ENCODE results near the gene EDARADD.
A peak's percentile ranks its signal among the peaks of the same experiment; 100 is the strongest.

Gene EDARADD

DNA sequence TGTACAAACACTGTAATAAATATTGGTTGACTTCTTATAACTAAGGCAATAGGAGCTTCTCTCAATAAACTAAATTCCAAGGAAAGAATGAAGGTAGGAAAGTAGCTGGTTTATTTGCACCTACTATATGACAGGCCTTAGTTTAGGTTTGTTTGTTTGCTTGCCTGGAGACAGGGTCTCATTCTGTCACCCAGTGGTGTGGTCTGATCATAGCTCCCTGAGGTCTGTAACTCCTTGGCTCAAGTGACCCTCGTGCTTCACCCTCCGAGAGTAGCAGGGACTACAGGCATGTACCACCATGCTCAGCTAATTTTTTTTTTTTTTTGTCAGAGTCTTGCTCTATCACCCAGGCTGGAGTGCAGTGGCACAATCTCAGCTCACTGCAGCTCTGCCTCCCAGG lies 1.9 kb upstream of the EDARADD start:
- DNase-seq (ENCODE audit: low read depth in 2 of 3, low spot score in 1 of 3): no peak

DNA sequence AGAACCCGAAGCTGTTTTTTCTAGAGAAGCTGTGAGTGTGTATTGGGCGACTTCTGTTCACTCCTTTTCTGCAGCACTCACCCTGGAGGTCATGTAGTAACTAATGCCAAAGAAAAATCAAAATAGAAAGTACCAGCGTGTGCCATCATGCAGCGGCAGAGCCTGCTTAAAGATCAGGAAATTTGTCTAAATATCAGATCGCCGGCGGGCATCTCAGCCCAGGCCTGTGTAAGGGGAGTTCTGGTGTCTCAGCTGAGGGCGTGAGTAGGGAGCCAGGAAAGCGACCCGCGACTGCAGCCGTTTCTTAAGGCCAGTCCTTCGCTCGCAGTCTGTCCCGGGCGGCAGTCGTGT lies 768 bp downstream of the EDARADD start:
- no peak for DNase-seq (ENCODE audit: low read depth in 2 of 3, low spot score in 1 of 3)

DNA sequence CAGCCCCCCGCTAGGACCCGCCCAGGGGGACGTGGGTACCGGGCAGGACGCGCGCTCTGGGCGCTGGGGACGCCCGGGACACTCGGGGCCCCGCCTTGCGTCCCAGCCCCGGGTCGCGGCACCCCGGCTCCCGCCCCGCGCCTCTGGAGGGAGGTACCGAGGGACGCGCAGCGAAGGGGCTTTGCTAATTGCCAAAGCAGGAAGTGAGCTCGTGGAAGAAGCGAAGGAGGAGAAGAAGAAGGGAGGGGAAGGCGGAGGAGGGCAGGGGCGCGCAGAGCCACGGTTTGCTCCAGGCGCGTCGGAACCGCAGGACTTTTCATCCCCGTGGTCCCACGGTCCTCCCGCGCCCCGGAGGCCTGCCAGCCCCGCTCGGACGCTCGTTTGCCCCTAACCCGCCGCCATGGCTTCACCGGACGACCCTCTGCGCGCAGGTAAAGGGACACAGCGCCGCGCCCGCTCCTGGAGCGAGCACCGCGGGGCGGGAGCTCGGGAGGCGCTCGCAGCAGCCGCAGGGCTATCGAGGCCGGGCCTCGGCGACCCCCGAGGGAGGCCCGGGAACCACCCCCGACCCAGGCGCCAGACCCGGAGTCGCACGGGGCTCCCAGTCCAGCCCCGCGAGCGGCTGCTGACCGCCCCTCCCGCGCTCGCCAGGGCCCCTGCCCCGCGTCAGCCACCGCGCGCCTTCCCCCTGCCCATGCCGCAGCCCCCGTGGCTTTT lies 1.3 kb downstream of the EDARADD start:
- no peak for DNase-seq (ENCODE audit: low read depth in 2 of 3, low spot score in 1 of 3)

DNA sequence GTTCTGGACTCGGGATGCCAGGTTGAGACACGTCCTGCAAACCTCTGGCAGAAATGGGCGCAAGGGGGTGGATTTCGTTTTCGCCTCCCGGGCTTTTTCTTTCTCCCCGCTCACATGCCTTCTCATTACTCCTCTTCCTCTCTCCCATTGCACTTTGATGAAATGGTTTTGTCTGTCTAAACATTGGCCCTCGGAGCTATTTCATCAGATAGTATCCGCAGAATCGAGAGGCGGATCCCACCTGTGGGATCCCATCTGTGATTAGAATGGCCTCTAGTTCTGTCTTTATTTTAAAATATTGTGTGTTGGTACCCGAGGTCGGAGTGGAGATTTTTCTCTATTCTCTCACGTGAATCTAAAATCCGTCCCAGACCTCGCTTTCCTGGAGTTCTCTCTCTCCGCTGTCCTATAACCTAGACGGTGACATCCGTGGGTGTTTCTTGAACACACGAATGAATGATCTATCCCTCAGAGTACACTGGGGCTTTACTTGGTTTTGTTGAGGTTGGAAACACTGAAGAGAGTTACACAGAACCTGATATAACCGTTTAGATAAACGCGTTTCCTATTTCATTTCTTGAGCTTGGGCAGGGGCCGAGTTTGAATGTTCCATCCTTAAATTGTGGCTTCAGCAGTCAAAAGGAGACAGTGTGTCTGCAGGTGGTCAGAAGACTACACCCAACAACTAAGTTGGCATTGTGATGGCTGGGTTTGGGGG lies 2.0 kb downstream of the EDARADD start:
- peak in 1 of 3 donors; percentile 34 for DNase-seq (ENCODE audit: low read depth in 2 of 3, low spot score in 1 of 3)

DNA sequence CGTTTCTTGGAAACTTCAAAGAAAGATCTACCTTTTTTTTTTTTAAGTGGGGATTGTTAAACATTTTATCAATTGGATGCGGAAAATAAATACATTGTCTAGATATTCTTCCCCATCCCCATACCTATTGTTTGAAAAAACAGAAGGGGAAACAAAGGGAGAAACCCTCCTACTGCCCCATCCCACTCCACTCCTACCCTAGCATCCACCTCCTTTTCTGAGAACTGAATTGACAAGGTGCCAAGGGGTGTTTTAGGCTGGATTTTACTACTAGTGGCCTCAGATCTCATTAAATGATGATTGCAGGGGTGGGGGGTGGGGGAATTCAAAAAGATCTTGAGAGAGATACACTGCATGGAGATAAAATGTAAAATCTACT lies 2.6 kb downstream of the EDARADD start:
- DNase-seq (ENCODE audit: low read depth in 2 of 3, low spot score in 1 of 3): no peak

DNA sequence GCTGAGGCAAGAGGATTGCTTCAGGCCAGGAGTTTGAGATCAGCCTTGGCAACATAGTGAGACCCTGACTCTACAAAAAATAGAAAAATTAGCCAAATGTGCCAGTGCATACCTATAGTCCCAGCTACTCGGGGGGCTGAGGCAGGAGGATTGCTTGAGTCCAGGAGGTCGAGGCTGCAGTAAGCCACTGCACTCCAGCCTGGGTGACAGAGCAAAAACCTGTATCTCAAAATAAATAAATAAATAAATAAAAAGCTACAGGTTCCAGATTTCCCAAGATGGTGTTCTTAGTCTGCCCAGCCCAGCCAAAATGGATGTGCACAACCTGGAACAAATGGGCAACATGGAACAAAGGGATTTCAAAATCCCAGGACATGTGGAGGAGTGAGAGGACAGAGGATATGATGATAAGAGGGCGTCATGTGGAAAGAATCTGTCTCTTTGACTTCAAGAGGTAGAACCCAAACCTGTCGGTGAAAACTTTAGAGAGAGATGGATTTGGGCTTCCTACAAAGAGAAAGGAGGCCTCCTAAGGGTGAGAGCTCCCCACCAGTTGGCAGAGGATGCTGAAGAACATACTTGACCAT lies 3.2 kb downstream of the EDARADD start:
- no peak for DNase-seq (ENCODE audit: low read depth in 2 of 3, low spot score in 1 of 3)

DNA sequence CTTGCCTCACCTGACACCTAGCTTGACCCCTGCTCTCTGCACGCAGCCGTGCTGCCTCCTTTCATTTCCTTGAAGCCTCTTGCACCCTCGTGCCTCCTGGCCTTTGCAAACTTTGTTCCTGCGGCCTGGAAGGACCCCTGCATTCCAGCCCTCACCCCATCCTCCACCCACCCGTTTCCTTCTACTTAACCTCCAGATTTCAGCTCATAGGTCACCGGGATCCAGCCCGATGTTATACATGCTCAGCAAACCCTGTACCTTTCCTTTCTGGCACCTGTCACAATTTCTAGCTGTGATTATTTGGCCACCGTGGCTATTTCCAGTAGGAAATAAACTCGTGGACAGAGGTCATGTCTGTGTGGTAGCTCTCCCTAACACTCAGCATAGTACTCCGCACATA lies 4.5 kb downstream of the EDARADD start:
- no peak for DNase-seq (ENCODE audit: low read depth in 2 of 3, low spot score in 1 of 3)

DNA sequence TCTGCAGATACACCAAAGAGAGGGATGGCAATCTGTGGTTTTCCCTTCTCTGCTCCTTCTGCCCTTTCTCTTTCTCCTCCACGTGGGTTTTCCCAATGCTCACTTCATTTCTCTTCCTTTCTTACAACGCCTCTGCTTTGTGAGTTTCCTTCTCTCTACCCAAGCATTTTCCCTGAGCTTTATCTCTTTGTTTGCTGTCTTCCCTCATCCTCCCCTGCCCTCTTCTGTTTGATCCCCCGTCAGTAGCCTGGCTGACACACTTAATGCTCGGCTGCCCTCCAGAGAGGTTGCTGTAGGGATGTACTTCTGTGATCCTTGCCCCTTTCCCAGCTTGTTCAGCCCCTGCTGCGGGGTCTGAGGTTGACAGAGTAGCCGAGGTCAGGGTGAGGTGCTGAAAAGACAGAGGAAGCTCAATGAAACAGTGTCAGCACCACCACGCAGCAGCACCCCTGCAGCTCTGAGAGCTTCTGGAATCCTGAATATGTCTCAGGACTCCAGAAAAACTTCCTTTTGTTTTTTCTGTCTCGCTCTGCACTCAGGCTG lies 6.0 kb downstream of the EDARADD start:
- no peak for DNase-seq (ENCODE audit: low read depth in 2 of 3, low spot score in 1 of 3)

DNA sequence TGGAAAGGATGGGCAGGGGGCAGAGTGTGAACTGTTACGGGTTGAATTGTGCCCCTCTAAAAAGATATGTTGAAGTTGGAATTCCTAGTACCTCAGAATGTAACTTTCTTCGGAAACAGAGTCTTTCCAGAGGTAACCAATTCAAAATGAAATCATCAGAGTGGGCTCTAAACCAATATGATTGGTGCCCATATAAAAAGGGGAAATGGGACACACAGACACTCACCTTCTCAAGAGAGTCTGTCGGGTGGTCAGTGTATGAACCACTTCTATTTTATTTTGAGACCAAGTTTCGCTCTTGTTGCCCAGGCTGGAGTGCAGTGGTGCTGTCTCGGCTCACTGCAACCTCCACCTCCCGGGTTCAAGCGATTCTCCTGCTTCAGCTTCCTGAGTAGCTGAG lies 7.6 kb downstream of the EDARADD start:
- no peak for DNase-seq (ENCODE audit: low read depth in 2 of 3, low spot score in 1 of 3)

DNA sequence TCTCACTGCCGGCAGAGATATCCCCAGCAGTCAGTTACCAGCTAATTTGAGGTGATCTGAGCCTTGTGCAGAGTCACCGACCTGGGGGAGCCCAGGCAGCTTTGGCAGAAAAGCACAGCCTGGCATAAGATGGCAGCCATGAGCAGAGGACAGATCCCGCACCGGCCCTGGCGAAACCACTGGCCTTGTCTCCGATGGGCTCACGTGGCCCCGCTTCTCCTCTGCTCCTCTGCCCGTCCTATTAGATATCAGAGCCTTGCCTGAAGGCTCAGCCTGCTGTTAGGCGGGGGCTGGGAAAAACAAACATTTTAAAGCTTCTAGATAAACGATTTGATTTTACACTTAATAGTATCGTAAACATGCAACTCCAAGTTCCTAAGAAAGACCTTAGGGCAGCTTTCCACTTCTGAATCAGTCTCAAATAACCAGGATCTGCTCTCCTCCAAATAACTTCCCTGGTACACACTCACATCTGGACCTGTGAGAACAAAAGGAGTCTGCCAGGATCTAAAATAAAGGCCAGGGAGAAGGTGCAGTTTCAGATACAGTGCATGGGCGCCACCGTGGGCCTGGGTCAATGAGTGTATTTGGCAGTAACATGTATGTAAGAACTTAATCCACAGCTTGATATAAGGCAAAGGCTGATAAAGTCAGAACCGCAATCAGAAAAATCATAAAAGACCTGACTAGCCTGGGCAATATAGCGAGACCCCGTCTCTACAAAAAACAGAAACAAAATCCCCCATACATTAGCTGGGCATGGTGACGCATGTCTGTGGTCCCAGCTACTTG lies 10.0 kb downstream of the EDARADD start:
- DNase-seq (ENCODE audit: low read depth in 2 of 3, low spot score in 1 of 3): no peak

DNA sequence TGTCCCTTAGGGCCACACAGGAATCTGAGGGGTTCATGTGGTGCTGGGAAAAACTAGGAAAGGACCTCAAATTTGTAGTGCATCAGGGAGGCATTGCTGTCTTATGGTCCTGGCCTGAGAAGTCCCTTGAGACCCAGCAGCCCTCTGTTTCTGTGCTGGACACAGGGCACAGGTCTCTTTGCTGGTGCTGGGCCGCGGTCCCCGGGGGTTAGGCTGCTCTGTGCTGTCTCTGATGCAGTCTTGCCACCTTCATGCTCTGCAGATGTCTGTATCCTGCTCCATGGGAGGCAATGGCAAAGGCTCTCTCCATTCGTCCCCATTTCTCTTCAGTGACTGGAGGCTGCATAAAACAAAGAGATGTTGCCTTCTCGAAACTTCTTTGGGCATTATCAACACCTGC lies 13.0 kb downstream of the EDARADD start:
- DNase-seq (ENCODE audit: low read depth in 2 of 3, low spot score in 1 of 3): no peak

DNA sequence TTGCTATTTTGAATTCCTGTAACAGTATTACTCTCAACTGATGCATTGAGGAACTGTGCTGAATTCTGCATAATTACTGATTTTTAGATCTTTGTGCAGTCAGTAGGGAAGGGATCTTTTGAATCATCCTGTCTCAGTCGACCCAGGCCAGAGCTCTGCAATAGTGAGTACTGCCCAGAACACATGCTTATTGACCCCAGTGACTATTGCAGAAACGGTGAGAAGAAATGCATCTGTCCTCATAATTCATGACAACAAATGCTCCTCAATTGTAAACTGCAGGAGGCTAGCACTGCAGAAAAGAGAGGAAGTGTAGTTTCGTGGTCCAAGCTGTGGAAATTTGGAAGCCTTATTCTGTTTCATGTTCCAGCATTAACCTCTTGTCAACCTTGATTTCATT lies 19.6 kb downstream of the EDARADD start:
- no peak for DNase-seq (ENCODE audit: low read depth in 2 of 3, low spot score in 1 of 3)

DNA sequence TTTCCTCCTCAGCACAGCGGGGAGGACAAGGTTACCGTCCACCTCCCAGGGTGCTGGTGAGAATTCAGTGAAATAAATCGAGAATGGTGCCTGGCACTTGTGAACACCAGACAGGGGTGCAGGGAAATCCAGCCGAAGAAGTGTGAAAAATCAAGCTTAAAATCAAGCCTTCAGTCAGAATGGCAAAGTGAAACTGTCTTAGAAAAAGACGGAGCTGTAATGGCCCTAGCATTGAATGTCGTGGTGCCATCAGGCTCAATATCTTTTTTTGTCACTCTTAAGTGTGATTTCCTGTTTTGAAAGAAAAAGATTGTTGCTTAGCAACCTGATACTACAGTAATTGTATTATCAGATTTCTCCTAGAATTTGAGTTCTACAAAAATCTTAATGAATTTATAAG lies 22.1 kb downstream of the EDARADD start:
- no peak for DNase-seq (ENCODE audit: low read depth in 2 of 3, low spot score in 1 of 3)

DNA sequence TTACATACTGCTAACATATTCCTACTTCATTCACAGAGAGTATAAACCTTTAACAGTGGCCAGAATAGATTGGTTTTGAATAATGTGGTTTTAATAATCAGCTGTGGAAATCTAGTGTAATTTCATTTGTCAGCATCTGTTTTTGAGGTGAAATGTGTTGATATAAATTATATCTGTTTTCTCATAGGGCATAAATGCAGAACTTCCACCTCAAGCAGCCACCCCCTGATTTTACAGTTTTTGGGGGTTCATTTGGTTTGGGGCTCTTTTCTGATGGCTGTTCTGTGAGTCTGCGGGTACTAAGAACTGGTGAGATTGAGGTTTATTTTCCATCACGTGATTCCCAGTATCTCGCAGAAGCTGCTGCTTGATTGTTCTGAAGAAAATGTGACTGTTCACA lies 23.2 kb downstream of the EDARADD start:
- DNase-seq (ENCODE audit: low read depth in 2 of 3, low spot score in 1 of 3): no peak

DNA sequence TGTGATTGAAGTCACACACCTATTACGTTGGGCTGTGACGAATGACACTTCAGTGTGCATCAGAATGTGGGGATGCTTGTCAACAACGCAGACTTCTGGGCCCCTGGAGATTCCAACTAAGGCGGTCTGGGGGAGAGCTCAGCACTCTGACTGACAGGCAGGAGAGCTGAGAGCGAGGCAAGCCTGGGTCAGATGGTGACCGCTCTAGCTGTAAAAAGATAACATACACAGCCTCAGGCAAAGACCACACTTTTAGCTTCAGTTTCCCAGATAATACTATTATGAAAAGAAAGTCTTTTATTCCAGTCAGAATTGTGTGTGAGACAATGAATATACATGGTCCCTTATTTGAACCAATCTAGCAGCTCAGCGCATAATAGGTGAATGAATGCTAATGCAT lies 25.4 kb downstream of the EDARADD start:
- DNase-seq (ENCODE audit: low read depth in 2 of 3, low spot score in 1 of 3): no peak

DNA sequence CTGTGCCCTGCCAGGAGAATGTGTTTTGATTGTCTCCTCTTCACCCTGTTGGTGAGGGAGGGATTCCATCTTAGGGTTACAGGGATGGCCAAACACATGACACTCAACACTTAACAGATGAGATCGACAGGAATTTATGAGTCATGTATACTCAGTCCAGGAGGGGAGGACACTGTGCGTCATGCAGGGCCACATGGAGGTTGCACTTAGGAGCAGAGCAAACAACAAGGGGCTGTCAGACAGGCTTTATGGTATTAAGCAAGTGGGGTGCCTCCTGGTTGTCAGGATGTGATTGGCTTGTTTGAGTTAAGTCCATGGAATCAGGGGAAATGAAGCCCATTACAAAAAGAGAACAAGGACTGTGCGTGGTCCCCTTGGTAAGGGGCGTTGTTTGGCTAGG lies 26.9 kb downstream of the EDARADD start:
- no peak for DNase-seq (ENCODE audit: low read depth in 2 of 3, low spot score in 1 of 3)

DNA sequence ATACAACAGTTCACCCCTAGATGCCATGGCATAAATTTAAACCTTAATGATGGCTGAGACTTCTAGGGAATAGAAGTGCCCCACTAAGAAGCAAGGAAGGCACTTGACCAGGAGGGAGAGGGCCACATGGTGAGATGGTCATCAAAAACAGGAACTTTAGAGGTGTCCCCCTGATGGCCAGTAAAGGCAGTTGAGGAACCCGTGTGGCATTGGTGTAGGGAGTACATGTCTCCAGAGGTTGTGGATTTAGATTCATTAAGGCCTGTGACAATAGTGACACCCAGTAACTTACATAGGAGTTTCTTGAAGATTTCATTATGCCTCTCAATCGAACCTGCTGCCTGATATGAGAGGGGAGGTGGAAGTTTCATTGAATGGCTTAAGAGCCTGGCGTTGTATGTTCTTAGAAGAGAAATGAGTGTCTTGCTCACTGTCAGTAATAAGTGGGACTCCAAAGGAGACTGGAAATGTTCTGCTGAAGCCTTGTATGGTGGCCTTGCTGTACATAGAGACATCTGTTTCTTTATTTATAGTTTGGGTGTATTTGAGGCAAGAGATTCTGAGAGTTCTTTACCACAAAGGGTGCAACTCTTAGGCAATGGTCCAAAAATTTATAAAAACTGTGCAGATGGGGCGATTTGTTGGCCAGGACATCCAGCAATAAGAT lies 27.9 kb downstream of the EDARADD start:
- DNase-seq (ENCODE audit: low read depth in 2 of 3, low spot score in 1 of 3): no peak

DNA sequence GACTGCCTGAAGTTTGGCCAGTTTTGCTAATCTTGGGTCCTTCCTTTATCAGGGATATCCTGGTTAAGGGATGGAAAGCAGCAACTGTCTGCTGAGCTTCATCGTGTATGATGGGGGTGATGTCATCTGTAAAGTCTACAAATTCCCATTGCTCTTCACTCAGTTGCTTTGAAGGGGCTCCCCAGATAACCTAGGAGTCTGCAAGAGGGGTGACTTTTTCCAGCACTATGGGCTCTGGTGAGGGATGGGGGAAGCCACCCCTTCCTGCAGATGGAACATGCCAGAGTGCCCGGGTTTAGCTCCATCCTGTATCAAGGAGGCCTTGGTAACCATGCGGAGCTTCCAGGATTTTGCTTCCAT lies 28.4 kb downstream of the EDARADD start:
- no peak for DNase-seq (ENCODE audit: low read depth in 2 of 3, low spot score in 1 of 3)

DNA sequence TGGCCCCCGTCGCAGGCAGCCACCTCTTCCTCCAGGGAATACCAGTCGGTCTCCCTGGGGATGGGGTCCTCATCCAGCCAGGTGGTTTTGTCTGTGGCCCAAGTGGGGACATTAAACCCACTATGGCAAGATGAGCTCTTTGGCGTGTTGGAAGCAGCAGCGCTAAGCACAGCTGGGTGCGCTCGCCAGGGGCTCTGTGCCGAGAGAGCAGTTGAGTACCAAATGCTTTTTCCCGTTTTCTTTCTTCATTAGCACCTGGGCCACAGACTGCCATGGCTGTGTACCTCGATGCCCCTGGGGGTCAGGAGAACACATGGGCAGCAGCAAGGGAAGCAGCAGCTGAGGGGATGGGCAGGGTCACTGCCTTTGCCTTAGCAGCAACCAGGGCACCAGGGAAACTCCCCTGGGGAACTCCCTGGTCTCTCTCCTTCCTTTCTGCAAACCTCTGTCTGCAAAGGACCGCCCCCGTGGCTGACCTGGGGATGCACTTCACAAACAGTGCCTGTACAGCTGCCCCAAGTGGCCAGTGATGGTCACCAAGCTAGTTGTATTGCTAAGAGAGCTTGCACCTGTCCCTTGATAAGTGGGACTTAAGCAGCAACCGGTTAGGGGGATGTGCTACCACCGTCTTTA lies 31.1 kb downstream of the EDARADD start:
- DNase-seq (ENCODE audit: low read depth in 2 of 3, low spot score in 1 of 3): no peak

DNA sequence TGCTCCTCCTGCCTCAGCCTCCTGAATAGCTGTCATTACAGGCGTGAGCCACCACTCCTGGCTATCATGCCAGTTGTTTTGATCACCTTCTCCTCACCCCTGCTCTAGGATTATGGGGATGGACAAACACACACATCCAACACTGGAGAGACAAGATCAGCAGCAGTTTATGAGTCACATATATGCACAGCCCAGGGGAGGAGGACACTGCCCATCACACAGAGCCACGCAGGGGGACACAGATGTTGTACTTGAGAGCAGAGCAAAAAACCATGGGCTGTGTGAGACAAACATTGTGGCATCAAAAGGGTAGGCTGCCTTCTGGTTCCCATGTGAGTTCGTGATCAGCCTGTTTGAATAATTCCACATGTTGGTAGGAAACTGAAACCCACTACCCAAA lies 32.1 kb downstream of the EDARADD start:
- no peak for DNase-seq (ENCODE audit: low read depth in 2 of 3, low spot score in 1 of 3)

Data from stimulated activated CD4-positive, alpha-beta T cell treated with anti-CD3 and anti-CD28 coated beads, Interleukin-12 subunit alpha, Interleukin-12 subunit beta, amount 100 ng/mL, for 48 hours (primary cell).